Measurements from ENCODE around the gene SLC8A1. TPM values are rescaled to one million over a fixed set of nuclear protein-coding genes. Genes with fewer than 3 reads are reported as not detected.

Gene SLC8A1
- total and polyA plus RNA-seq, 2 of the 13 experiments (the other 11 are each of a cell fraction or from before 2014, with no cell fraction given) = not detected

- TF ChIP-seq ARID3A (IDR thresholded peaks at IDR 0.05; ENCODE audit: low read depth, low read length) (no peak), TFE3 (CRISPR knock-in tag; IDR thresholded peaks at IDR 0.05) (no peak), MAFF (IDR thresholded peaks at IDR 0.05; ENCODE audit: low read depth, low read length) (peak; percentile 10; the same call in 1 of the 2 replicates), ZNF7 (CRISPR knock-in tag; IDR thresholded peaks at IDR 0.05) (no peak)
Measured at GRCh38 chr2:40115894-40116293, 336.0 kb downstream of the SLC8A1 start (continued).

GRCh38 chr2:40115348-40115747, 336.5 kb downstream of the SLC8A1 start:
- H3K36me3 ChIP-seq (replicated peaks in 1 of 2; ENCODE audit: control insufficient read depth in 1 of 2, insufficient read depth in 2 of 2, low read length in 2 of 2) = no peaks in the 10 kb centered on the region
- ATAC-seq (no peak), DNase-seq (ENCODE audit: low spot score) (no peak), FAIRE-seq (no peak)
- BruUV-seq (replicated peaks) = no TSS peak
- no peak overlapping the region for H3K4me2 ChIP-seq (ENCODE audit: low read depth, low read length)
- H3K27me3 ChIP-seq (ENCODE audit: control insufficient read depth in 1 of 2, insufficient read depth in 2 of 2, low read length in 2 of 2) = no peaks in the 10 kb centered on the region
- H4K20me1 ChIP-seq (ENCODE audit: insufficient read depth, low read length) = no peaks in the 10 kb centered on the region
- H3K4me3 ChIP-seq (replicated peaks in 1 of 3; ENCODE audit: insufficient read depth in 1 of 3, low read depth in 2 of 3, low read length in 3 of 3) = no peak overlapping the region
- WGBS (ENCODE audit: low lambda C conversion rate) = 52% methylated on average over 12 of the region's 12 CpGs
- no peak overlapping the region for H2AFZ ChIP-seq (ENCODE audit: low read length)
- no peaks in the 10 kb centered on the region for H3K4me1 ChIP-seq (ENCODE audit: insufficient read depth, low read length)
- no peaks in the 10 kb centered on the region for H3K9me3 ChIP-seq (ENCODE audit: low read length)
- TF ChIP-seq UBTF (CRISPR knock-in tag; IDR thresholded peaks at IDR 0.05) (no peak), FOSL1 (CRISPR knock-in tag; IDR thresholded peaks at IDR 0.05; ENCODE audit: borderline replicate concordance) (no peak), KDM1A (CRISPR knock-in tag; IDR thresholded peaks at IDR 0.05) (no peak), HOXA9 (CRISPR knock-in tag; IDR thresholded peaks at IDR 0.05; ENCODE audit: borderline replicate concordance) (no peak), HOXA3 (CRISPR knock-in tag; IDR thresholded peaks at IDR 0.05) (no peak), HNF1A (IDR thresholded peaks at IDR 0.05; ENCODE audit: low read depth) (no peak), HNF1A (CRISPR knock-in tag; IDR thresholded peaks at IDR 0.05; ENCODE audit: borderline replicate concordance) (no peak), ZNF615 (CRISPR knock-in tag; IDR thresholded peaks at IDR 0.05; ENCODE audit: borderline replicate concordance) (no peak), ZMYM2 (CRISPR knock-in tag; IDR thresholded peaks at IDR 0.05) (no peak), JARID2 (CRISPR knock-in tag; IDR thresholded peaks at IDR 0.05; ENCODE audit: insufficient replicate concordance) (no peak)
- H3K9ac ChIP-seq (ENCODE audit: insufficient read depth, low read depth, low read length) = no peak overlapping the region
- no peak overlapping the region for H3K27ac ChIP-seq (ENCODE audit: extremely low read length, insufficient read depth, low read length)
- no peaks in the 10 kb centered on the region for H3K79me2 ChIP-seq (ENCODE audit: insufficient read depth, low read length)
- intact Hi-C loops (cut with micrococcal nuclease; ENCODE audit: unreplicated experiment) (no loop called here), in situ Hi-C loops (cut with HindIII; ENCODE audit: extremely low pct_ligation_motif_present, low pct_unique_long_range_greater_than_20kb) (no loop called here)
- CTCF ChIA-PET (ENCODE audit: low intra/inter-chr PET ratio, low total read pairs) = no interaction called here
- POLR2A ChIA-PET = no interaction called here
